Neural progenitor cell (in vitro differentiated cells): ENCODE measurements around the gene KLHL7. TPM values are rescaled to one million over a fixed set of nuclear protein-coding genes. Genes with fewer than 3 reads are reported as not detected.
A peak's percentile ranks its signal among the peaks of the same experiment; 100 is the strongest.

ENCODE experiments used
- DNase-seq: peaks from one replicate; pipeline ENCODE4 v3.0.0-alpha.2; 2016; ENCODE audit warnings: low spot score
- H2AFZ ChIP-seq: fragments of 200-600 bp; sonication (generic); replicated peaks from 2 replicates; pipeline ENCODE4 v1.6.1; 2016; ENCODE audit warnings: antibody characterized with exemption
- H3F3A ChIP-seq: fragments of 200-600 bp; sonication (generic); 2 replicates; pipeline ENCODE4 v1.6.1; 2016; ENCODE audit warnings: antibody characterized with exemption, low read depth
- H3K27ac ChIP-seq: fragments of 200-600 bp; sonication (generic); 2 replicates; pipeline ENCODE4 v1.5.1; 2016; ENCODE audit warnings: mild to moderate bottlenecking
- H3K27me3 ChIP-seq: fragments of 200-600 bp; sonication (generic); 2 replicates; pipeline ENCODE4 v1.6.1; 2016; ENCODE audit warnings: mild to moderate bottlenecking, moderate library complexity
- H3K36me3 ChIP-seq: fragments of 200-600 bp; sonication (generic); 2 replicates; pipeline ENCODE4 v1.5.1; 2016
- H3K4me1 ChIP-seq: fragments of 200-600 bp; sonication (generic); 2 replicates; pipeline ENCODE4 v1.6.1; 2016; ENCODE audit warnings: mixed run types
- H3K4me2 ChIP-seq: fragments of 200-600 bp; sonication (generic); 2 replicates; pipeline ENCODE4 v1.6.1; 2016
- H3K4me3 ChIP-seq: fragments of 200-600 bp; sonication (generic); 2 replicates; pipeline ENCODE4 v1.5.1; 2016
- H3K79me2 ChIP-seq: fragments of 200-600 bp; sonication (generic); 2 replicates; pipeline ENCODE4 v1.6.1; 2016; ENCODE audit warnings: low read depth
- H3K9ac ChIP-seq: fragments of 200-600 bp; sonication (generic); 2 replicates; pipeline ENCODE4 v1.6.1; 2016
- H3K9me3 ChIP-seq: fragments of 200-600 bp; sonication (generic); 2 replicates; pipeline ENCODE4 v1.5.1; 2016; ENCODE audit warnings: low read depth
- H4K20me1 ChIP-seq: fragments of 200-600 bp; sonication (generic); 2 replicates; pipeline ENCODE4 v1.6.1; 2016; ENCODE audit warnings: low read depth
- H3K27ac Mint-ChIP-seq: 3 replicates; pipeline ENCODE4 v1.8.0; 2021; ENCODE audit warnings: mixed read lengths
- H3K27me3 Mint-ChIP-seq: 2 replicates; pipeline ENCODE4 v1.8.0; 2022; ENCODE audit warnings: low read depth, mild to moderate bottlenecking, inconsistent platforms, moderate library complexity, mixed read lengths; ENCODE audit not compliant: insufficient read depth
- H3K36me3 Mint-ChIP-seq: 3 replicates; pipeline ENCODE4 v1.8.0; 2021; ENCODE audit warnings: mixed read lengths
- H3K4me1 Mint-ChIP-seq: 3 replicates; pipeline ENCODE4 v1.8.0; 2021; ENCODE audit warnings: mixed read lengths
- H3K4me3 Mint-ChIP-seq: 3 replicates; pipeline ENCODE4 v1.8.0; 2021; ENCODE audit warnings: mild to moderate bottlenecking, moderate library complexity, mixed read lengths
- H3K9me3 Mint-ChIP-seq: 3 replicates; pipeline ENCODE4 v1.8.0; 2020; ENCODE audit warnings: mixed read lengths
- EZH2 ChIP-seq: fragments of 200-600 bp; sonication (generic); IDR thresholded peaks from 2 replicates; pipeline ENCODE4 v1.6.1; 2017; ENCODE audit warnings: antibody characterized with exemption, mild to moderate bottlenecking, moderate library complexity
- EZH2phosphoT487 ChIP-seq: fragments of 200-600 bp; sonication (generic); IDR thresholded peaks from 2 replicates; pipeline ENCODE4 v1.6.1; 2017; ENCODE audit warnings: antibody characterized with exemption
- total RNA-seq: library from RNA; depleted of rRNA; stranded (reverse); fragments of >200 nt; gene quantifications from 2 replicates; pipeline ENCODE4 v1.2.3, GENCODE V29; 2015; ENCODE audit warnings: low replicate concordance
- TF ChIP-seq, protein P1 (sequence below): fragments of 200-600 bp; sonication (generic); IDR thresholded peaks from 2 replicates; pipeline ENCODE4 v1.5.1; 2017; ENCODE audit warnings: antibody characterized with exemption, mild to moderate bottlenecking

Gene KLHL7
- total RNA-seq, 1 donor from 2014 or later, result 117 TPM

DNA sequence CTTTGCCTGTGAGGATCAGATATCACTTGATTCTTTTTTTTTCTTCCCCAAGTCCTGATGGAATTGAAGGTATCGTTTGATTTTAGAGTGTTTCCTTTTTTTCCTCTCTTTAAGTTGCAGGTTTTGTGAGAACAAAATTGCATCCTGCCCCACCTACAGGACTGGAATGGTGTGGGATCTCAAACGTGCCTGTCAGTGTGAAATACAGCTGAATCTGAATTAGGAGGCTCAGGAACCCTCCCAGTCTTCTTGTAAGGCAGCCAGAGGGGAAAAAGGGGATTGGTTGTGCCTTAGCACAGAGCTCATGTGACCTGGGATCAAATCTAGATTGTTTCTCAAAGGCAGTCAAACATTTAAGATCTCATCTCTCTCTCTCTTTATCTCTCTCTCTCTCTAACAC lies 32.7 kb upstream of the KLHL7 start:
- TF ChIP-seq EZH2phosphoT487, result no peak
- TF ChIP-seq, protein P1, sequence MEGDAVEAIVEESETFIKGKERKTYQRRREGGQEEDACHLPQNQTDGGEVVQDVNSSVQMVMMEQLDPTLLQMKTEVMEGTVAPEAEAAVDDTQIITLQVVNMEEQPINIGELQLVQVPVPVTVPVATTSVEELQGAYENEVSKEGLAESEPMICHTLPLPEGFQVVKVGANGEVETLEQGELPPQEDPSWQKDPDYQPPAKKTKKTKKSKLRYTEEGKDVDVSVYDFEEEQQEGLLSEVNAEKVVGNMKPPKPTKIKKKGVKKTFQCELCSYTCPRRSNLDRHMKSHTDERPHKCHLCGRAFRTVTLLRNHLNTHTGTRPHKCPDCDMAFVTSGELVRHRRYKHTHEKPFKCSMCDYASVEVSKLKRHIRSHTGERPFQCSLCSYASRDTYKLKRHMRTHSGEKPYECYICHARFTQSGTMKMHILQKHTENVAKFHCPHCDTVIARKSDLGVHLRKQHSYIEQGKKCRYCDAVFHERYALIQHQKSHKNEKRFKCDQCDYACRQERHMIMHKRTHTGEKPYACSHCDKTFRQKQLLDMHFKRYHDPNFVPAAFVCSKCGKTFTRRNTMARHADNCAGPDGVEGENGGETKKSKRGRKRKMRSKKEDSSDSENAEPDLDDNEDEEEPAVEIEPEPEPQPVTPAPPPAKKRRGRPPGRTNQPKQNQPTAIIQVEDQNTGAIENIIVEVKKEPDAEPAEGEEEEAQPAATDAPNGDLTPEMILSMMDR, result peak; percentile 25
- Histone ChIP-seq H3K9ac (no peak overlapping the region), H3K4me2 (no peak overlapping the region), H4K20me1 (no peaks in the 10 kb centered on the region), H3K27ac (no peak overlapping the region), H2AFZ (peak overlapping the region; percentile 97), H3K4me1 (peaks cover 6% of the 10 kb centered on the region), H3K4me3 (no peak overlapping the region), H3K36me3 (no peaks in the 10 kb centered on the region), H3K79me2 (no peaks in the 10 kb centered on the region), H3K9me3 (no peaks in the 10 kb centered on the region), H3K27me3 (no peaks in the 10 kb centered on the region), H3F3A (peaks cover 4% of the 10 kb centered on the region)
- Mint-ChIP-seq H3K36me3 (no peaks in the 10 kb centered on the region), H3K4me3 (no peak overlapping the region), H3K27ac (peak overlapping the region; percentile 38), H3K4me1 (peaks cover 13% of the 10 kb centered on the region), H3K27me3 (no peaks in the 10 kb centered on the region), H3K9me3 (no peaks in the 10 kb centered on the region)
- DNase-seq, result peak; percentile 36

GRCh38 chr7:23074443-23075261 lies 30.9 kb upstream of the KLHL7 start:
- Histone ChIP-seq H3K27me3 (no peaks in the 10 kb centered on the region), H3K79me2 (no peaks in the 10 kb centered on the region), H3K4me2 (no peak overlapping the region), H3F3A (peaks cover 4% of the 10 kb centered on the region), H3K27ac (no peak overlapping the region), H4K20me1 (no peaks in the 10 kb centered on the region), H3K4me1 (peaks cover 6% of the 10 kb centered on the region), H2AFZ (no peak overlapping the region), H3K36me3 (no peaks in the 10 kb centered on the region), H3K4me3 (no peak overlapping the region), H3K9me3 (no peaks in the 10 kb centered on the region), H3K9ac (no peak overlapping the region)
- Mint-ChIP-seq H3K9me3 (no peaks in the 10 kb centered on the region), H3K4me3 (no peak overlapping the region), H3K27me3 (no peaks in the 10 kb centered on the region), H3K36me3 (no peaks in the 10 kb centered on the region), H3K27ac (no peak overlapping the region), H3K4me1 (peaks cover 13% of the 10 kb centered on the region)
- no peak for DNase-seq
- TF ChIP-seq, protein P1, result no peak
- no peak for TF ChIP-seq EZH2
- no peak for TF ChIP-seq EZH2phosphoT487

DNA sequence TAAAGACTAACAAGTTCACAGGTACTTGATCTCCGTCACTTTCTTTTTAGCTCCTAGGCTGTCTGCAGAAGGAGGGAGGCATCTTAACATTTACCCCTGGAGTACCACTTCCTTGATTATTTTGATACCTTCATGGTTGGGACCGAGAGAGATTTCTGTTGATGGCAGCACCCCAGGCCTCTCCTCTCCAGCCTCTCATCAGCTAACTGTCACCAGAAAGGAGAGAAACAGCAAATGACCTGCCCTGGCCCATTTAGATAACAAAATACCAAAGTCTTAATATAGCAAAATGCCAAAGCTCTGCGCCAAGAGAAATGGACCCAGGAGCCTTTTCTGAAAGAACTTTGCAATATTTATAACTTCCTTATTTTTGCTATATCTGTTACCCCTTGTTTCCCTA lies 30.0 kb upstream of the KLHL7 start:
- no peak overlapping the region for H3K9ac ChIP-seq
- Mint-ChIP-seq H3K4me1 (peaks cover 13% of the 10 kb centered on the region), H3K36me3 (no peaks in the 10 kb centered on the region), H3K4me3 (no peak overlapping the region), H3K9me3 (no peaks in the 10 kb centered on the region), H3K27ac (no peak overlapping the region), H3K27me3 (no peaks in the 10 kb centered on the region)
- no peak overlapping the region for H3K4me3 ChIP-seq
- H3K79me2 ChIP-seq, result no peaks in the 10 kb centered on the region
- H3K36me3 ChIP-seq, result no peaks in the 10 kb centered on the region
- no peaks in the 10 kb centered on the region for H3K27me3 ChIP-seq
- H2AFZ ChIP-seq, result no peak overlapping the region
- H3K27ac ChIP-seq, result no peak overlapping the region
- H3K4me1 ChIP-seq, result peaks cover 6% of the 10 kb centered on the region
- no peak overlapping the region for H3K4me2 ChIP-seq
- H3F3A ChIP-seq, result peaks cover 4% of the 10 kb centered on the region
- TF ChIP-seq EZH2 (no peak), EZH2phosphoT487 (no peak)
- TF ChIP-seq, protein P1, result no peak
- no peaks in the 10 kb centered on the region for H4K20me1 ChIP-seq
- DNase-seq, result no peak
- no peaks in the 10 kb centered on the region for H3K9me3 ChIP-seq
